ENCODE measurements around the gene BAX. TPM values are rescaled to one million over a fixed set of nuclear protein-coding genes. Genes with fewer than 3 reads are reported as not detected.

Gene BAX
- total RNA-seq, 1 experiment from 2014 or later, result 346 TPM

- Mint-ChIP-seq H3K27ac (peak overlapping the region; percentile 19; the same call in 1 of the 2 replicates), H3K9me3 (no peaks in the 10 kb centered on the region), H3K27me3 (ENCODE audit: low read depth) (no peaks in the 10 kb centered on the region), H3K4me1 (no peaks in the 10 kb centered on the region), H3K4me3 (no peak overlapping the region), H3K36me3 (peaks cover 14% of the 10 kb centered on the region)
- ChIA-PET CTCF (no interaction called here), POLR2A (interaction anchor here (0.6 kb wide), 1 partner anchor 123 kb away, joined by 3 read pairs; no protein-coding TSS in a partner anchor)
- TF ChIP-seq SP1 (CRISPR knock-in tag; conservative IDR thresholded peaks at IDR 0.05) (no peak), CREB1 (CRISPR knock-in tag; IDR thresholded peaks at IDR 0.05) (no peak), ZNF219 (CRISPR knock-in tag; IDR thresholded peaks at IDR 0.05; ENCODE audit: borderline replicate concordance) (no peak), MAX (CRISPR knock-in tag; IDR thresholded peaks at IDR 0.05) (no peak), ZNF232 (CRISPR knock-in tag; IDR thresholded peaks at IDR 0.05) (no peak)
- ATAC-seq (no peak), DNase-seq (ENCODE audit: low spot score) (no peak)
Observed at GRCh38 chr19:48921721-48922500, 32.8 kb upstream of the BAX start.

GRCh38 chr19:48922548-48923490 lies 31.9 kb upstream of the BAX start:
- Mint-ChIP-seq H3K36me3 (peaks cover 14% of the 10 kb centered on the region), H3K27ac (no peak overlapping the region), H3K4me3 (no peak overlapping the region), H3K9me3 (no peaks in the 10 kb centered on the region), H3K27me3 (ENCODE audit: low read depth) (no peaks in the 10 kb centered on the region), H3K4me1 (no peaks in the 10 kb centered on the region)
- CTCF ChIA-PET, result no interaction called here
- TF ChIP-seq TEAD4 (CRISPR knock-in tag; IDR thresholded peaks at IDR 0.05) (no peak), ZNF396 (CRISPR knock-in tag; IDR thresholded peaks at IDR 0.05; ENCODE audit: borderline replicate concordance) (no peak), SOX15 (CRISPR knock-in tag; IDR thresholded peaks at IDR 0.05) (no peak), ZNF532 (CRISPR knock-in tag; IDR thresholded peaks at IDR 0.05; ENCODE audit: borderline replicate concordance) (no peak), NFYB (CRISPR knock-in tag; conservative IDR thresholded peaks at IDR 0.05; ENCODE audit: low read depth) (no peak), USF1 (CRISPR knock-in tag; IDR thresholded peaks at IDR 0.05) (no peak), HMGXB4 (CRISPR knock-in tag; IDR thresholded peaks at IDR 0.05) (no peak), ZBTB21 (CRISPR knock-in tag; IDR thresholded peaks at IDR 0.05; ENCODE audit: borderline replicate concordance) (no peak), MLX (CRISPR knock-in tag; IDR thresholded peaks at IDR 0.05) (no peak), IRF2 (CRISPR knock-in tag; IDR thresholded peaks at IDR 0.05; ENCODE audit: borderline replicate concordance, low read depth) (no peak), CREB1 (CRISPR knock-in tag; IDR thresholded peaks at IDR 0.05) (no peak)
- no peak for DNase-seq (ENCODE audit: low spot score)
- POLR2A ChIA-PET, result interaction anchor here (0.6 kb wide), 1 partner anchor 124 kb away, joined by 3 read pairs; no protein-coding TSS in a partner anchor
- no peak for ATAC-seq
